Body of pancreas (tissue), 4 donors: ENCODE results near the gene CHCHD3.

Experiments
- CTCF ChIP-seq, 7 experiments: fragments of 450-650 bp in 4 of 7; fragments of 200-600 bp in 3 of 7; sonication (generic) in 3 of 7; IDR thresholded peaks; one replicate each; pipeline ENCODE4 v1.5.1; 2016 to 2019; ENCODE audit warnings: antibody characterized with exemption in 7 of 7
- POLR2A ChIP-seq, 3 donors: fragments of 450-650 bp; IDR thresholded peaks; one replicate each; pipeline ENCODE4 v1.6.1; 2016; ENCODE audit warnings: antibody characterized with exemption in 3 of 3, mild to moderate bottlenecking in 2 of 3

GRCh38 chr7:132859199-132859598 is 222.7 kb downstream of the CHCHD3 start:
- TF ChIP-seq CTCF (IDR thresholded peaks at IDR 0.05): no peak
- TF ChIP-seq POLR2A (IDR thresholded peaks at IDR 0.05): no peak
